Activated effector memory CD4-positive, alpha-beta T cell treated with anti-CD3 and anti-CD28 coated beads, Interleukin-2, amount 50 U/mL, for 16 hours (primary cell): ENCODE results near the gene PTPRN2.
"Not testable (repeated sequence)": the region's sequence is repeated elsewhere in the genome, so short reads cannot be mapped to it uniquely, and the experiment has no call there.

Experiments
- DNase-seq: peaks from one replicate; pipeline ENCODE4 v3.0.0-alpha.2; 2020

The PTPRN2 gene

DNA sequence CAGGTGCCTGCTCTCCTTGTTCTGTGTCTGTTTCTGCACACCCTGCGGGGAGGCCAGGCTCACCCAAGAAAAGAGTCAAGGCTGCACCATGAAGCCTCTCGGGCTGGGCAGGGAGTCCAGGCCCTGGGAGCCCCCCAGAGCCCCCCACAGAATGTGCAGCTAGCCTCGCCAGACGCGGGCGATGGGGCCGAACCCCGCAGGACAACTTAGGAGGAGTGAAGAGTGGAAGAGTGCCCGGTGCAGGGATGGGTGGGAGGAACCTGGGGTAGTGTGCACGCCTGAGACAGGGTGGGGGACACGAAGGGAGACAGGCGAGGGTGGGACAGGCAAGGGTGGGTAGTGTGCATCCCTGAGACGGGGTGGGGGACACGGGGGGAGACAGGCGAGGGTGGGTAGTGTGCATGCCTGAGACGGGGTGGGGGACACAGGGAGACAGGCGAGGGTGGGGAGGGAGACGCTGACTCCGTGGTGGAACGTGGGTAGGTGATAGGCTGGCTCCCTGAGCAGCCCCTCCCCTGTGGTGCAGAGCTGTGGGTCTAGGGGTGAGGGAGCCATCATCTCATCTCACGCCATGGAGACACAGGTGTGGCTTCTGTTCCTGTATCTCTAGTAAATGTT lies 635.5 kb downstream of the PTPRN2 start:
- DNase-seq = no peak

GRCh38 chr7:157951300-157952049 lies 636.1 kb downstream of the PTPRN2 start:
- no peak for DNase-seq

- DNase-seq = no peak
These were observed 637.9 kb downstream of the PTPRN2 start for GRCh38 chr7:157949711-157950110.

GRCh38 chr7:157947504-157947903 lies 640.1 kb downstream of the PTPRN2 start:
- no peak for DNase-seq

GRCh38 chr7:157946398-157947060 lies 641.1 kb downstream of the PTPRN2 start:
- DNase-seq = no peak

DNA sequence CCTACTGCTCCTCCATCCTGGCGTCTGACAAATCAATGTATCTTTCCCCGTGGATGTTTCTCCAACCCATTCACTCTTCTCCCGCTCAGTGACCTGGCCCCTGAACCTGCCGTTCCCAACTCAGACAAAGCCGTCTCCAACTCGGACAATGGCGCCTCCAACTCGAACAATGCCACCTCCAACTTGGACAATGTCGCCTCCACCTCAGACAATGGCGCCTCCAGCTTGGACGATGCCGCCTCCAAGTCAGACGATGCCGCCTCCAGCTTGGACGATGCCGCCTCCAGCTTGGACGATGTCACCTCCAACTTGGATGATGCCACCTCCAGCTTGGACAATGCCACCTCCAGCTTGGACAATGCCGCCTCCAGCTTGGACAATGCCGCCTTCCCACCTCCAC lies 642.2 kb downstream of the PTPRN2 start:
- DNase-seq = no peak

- DNase-seq = no peak
These were observed 642.8 kb downstream of the PTPRN2 start for GRCh38 chr7:157944734-157945291.

- DNase-seq = no peak
These were observed 643.6 kb downstream of the PTPRN2 start for GRCh38 chr7:157944051-157944450.

DNA sequence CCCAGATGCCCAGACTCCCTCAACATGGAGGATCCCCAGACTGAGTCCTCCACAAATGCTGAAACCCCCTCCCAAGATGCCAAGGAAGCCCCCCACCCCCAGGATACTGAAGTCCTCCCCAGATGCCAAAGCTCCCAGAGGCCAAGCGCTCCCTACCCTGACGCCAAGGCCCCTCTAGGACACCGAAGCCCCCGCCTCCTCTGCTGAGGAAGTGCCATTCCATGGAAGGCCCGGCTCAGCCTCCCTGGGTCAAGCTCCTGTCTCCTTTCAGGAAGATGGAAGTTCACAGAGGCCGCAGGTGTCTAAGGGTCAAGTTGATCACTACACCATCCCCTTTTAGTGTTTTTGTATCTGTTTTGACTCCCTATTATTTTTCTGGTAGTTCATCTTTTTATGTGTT lies 644.1 kb downstream of the PTPRN2 start:
- no peak for DNase-seq

DNA sequence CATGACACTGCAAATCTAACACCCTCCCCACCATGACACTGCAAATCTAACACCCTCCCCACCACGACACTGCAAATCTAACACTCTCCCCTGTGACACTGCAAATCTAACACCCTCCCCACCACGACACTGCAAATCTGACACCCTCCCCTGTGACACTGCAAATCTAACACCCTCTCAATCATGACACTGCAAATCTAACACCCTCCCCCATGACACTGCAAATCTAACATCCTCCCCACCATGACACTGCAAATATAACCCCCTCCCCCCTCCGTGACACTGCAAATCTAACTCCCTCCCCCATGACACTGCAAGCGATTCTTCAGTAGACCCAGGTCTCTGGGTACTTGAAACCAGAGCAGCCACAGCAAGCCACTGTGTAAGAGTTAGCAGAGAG lies 646.4 kb downstream of the PTPRN2 start:
- no peak for DNase-seq

DNA sequence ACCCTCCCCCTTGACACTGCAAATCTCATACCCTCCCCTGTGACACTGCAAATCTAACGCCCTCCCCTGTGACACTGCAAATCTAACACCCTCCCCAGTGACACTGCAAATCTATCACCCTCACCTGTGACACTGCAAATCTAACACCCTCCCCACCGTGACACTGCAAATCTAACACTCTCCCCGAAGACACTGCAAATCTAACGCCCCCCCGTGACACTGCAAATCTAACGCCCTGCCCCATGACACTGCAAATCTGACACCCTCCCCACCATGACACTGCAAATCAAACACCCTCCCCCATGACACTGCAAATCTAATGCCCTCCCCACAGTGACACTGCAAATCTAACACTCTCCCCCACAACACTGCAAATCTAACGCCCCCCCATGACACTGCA lies 647.1 kb downstream of the PTPRN2 start:
- DNase-seq = no peak

DNA sequence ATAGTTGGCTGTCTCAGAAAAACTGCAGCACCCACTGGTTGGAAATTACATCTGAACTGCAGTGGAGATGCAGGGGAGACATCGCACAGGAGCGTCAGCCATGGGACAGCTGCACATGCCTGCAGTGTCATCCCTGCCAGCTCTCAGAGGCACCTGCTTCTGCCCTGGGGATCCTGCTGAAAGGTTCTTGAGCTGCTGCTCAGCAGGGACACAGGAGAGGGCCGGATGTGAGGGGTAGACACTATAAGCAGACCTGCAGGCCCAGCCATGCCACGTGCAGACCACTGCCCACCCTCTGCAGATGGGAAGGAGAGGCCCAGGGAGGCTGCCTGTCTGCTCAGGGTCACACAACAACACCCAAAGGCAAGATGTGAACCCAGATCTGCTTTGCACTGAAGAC lies 649.4 kb downstream of the PTPRN2 start:
- DNase-seq = no peak

GRCh38 chr7:157937406-157937805 lies 650.2 kb downstream of the PTPRN2 start:
- no peak for DNase-seq

- DNase-seq = no peak
These were observed 650.6 kb downstream of the PTPRN2 start for GRCh38 chr7:157936976-157937375.

- DNase-seq = not testable (repeated sequence)
These were observed 651.9 kb downstream of the PTPRN2 start for GRCh38 chr7:157935721-157936120.

- not testable (repeated sequence) for DNase-seq
These were observed 654.1 kb downstream of the PTPRN2 start for GRCh38 chr7:157933219-157934155.

DNA sequence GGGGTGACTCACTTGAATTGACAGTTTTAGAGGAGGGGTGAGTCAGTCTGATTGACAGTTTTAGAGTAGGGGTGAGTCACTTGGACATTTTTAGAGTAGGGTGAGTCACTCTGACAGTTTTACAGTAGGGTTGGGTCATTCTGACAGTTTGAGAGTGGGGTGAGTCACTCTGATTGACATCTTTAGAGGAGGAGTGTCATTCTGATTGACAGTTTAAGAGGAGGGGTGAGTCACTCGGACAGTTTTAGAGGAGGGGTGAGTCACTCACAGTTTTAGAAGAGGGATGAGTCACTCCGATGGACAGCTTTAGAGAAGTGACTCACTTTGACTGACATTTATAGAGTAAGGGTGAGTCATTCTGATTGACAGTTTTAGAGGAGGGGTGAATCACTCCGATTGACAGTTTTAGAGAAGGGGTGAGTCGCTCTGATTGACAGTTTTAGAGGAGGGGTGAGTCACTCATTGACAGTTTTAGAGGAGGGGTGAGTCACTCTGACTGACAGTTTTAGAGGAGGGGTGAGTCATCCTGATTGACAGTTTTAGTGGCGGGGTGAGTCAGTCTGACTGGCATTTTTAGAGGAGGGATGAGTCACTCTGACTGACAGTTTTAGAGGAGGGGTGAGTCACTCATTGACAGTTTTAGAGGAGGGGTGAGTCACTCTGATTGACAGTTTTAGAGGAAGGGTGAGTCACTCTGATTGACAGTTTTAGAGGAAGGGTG lies 655.0 kb downstream of the PTPRN2 start:
- no peak for DNase-seq

GRCh38 chr7:157930926-157931466 lies 656.6 kb downstream of the PTPRN2 start:
- no peak for DNase-seq

DNA sequence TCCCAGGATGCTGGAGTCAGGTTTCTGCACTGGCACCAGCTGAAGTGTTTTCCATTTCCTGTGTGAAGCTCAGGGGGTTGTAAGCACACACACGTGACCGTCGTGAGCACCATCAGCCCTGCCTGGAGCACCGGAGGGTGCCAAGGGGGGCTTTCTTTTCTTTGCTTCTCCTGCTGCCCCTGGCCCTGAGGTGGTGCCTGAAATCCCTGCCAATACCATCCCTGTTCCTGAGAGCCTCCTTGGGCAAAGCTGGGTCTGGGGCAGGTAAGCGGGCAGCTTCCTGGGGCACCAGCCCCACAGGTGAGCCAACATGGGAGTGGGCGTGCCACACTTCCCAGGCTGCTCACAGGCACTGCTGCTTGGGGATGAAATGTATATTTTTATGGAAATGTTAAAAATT lies 657.2 kb downstream of the PTPRN2 start:
- DNase-seq = no peak

- DNase-seq = no peak
These were observed 658.0 kb downstream of the PTPRN2 start for GRCh38 chr7:157929671-157930070.

DNA sequence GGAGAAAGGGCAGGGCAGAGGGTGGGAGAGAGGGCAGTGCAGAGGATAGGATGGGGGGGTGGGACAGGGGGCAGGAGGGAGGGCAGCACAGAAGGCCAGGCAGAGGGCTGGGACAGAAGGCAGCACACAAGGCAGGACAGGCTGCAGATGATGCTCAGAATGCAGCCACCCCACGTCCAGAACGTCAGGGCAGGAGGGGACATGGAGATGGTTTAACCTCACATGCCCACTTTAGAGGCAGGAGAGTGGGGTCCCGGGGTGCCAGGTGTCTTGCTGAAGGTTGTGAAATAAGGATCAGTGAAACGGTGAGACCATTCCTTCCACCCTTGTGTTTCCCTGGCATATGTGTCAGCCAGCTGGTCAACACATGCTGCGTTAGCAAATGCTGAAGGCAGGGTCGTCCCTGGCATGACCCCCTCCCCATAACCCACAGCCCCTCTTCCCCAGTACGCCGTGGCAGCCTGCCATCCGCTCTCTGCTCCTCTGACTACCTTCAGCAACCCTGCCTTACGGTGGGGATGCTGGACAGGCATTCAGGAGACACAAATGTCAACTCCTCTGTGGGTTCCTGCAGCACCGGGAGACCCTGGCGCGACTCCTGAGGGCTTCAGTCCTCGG lies 658.7 kb downstream of the PTPRN2 start:
- DNase-seq = no peak
